Measurements from ENCODE around the gene AP3S2.

DNA sequence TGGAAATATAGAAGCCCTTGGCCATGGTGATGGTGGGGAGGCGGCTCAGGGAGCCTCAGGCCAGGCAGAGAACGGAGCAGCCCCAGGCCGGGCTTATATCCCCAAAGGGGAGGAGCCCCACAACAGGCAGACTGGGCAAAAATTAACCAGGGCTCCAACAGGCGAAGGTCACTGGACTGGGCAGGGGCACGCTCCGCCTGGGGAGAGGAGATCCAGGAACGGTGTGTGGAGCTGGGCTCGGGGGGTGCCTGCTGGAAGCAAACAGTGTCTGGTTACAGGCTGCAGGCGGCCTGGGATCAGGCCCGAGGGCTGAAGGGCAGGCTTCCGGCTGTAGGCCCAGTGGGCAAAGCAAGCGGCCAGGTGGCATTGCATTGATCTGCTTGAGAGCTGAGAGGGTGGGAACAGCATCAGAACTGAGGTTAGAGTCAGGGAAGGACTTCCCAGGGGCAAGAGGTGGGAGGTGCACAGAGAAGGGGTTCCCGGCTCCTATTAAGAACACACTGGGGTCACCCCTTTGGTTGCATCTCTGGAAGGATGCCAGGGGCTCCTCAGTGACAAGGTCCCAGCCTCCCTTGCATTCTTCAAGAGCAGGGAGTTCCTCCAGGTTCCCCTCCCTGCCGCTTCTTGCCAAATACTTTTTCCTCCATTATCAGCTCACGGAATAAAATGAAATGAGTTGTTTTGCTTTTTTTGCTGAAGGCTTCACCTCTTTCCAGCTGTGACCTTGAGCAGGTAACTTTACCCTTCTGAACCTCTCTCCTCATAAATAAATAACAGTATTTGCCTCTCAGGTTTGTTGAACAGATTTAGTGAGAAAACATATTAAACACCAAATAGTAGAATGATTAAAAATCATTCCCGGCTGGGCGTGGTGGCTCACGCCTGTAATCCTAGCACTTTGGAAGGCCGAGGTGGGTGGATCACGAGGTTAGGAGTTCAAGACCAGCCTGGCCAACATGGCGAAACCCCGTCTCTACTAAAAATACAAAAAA, 86.9 kb downstream of the AP3S2 start:
- TF ChIP-seq, protein P1, sequence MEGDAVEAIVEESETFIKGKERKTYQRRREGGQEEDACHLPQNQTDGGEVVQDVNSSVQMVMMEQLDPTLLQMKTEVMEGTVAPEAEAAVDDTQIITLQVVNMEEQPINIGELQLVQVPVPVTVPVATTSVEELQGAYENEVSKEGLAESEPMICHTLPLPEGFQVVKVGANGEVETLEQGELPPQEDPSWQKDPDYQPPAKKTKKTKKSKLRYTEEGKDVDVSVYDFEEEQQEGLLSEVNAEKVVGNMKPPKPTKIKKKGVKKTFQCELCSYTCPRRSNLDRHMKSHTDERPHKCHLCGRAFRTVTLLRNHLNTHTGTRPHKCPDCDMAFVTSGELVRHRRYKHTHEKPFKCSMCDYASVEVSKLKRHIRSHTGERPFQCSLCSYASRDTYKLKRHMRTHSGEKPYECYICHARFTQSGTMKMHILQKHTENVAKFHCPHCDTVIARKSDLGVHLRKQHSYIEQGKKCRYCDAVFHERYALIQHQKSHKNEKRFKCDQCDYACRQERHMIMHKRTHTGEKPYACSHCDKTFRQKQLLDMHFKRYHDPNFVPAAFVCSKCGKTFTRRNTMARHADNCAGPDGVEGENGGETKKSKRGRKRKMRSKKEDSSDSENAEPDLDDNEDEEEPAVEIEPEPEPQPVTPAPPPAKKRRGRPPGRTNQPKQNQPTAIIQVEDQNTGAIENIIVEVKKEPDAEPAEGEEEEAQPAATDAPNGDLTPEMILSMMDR (IDR thresholded peaks at IDR 0.05; ENCODE audit: insufficient read depth, low read length, poor library complexity, severe bottlenecking): no peak
- no peak for TF ChIP-seq EZH2phosphoT487 (conservative IDR thresholded peaks at IDR 0.05; ENCODE audit: low read length)
